SU-DHL-6 (cell line): Measurements from ENCODE around the gene ATP8A2.

Source experiments
- H2AFZ ChIP-seq: fragments of 200-600 bp; sonication (generic); 2 replicates; pipeline ENCODE4 v1.6.1; 2014; ENCODE audit warnings: low read depth, mild to moderate bottlenecking, moderate library complexity, mixed read lengths, antibody characterized with exemption, low read length; ENCODE audit not compliant: severe bottlenecking
- H3F3A ChIP-seq: fragments of 200-600 bp; shearing (Covaris generic); 2 replicates; pipeline ENCODE4 v1.6.0; 2016; ENCODE audit warnings: antibody characterized with exemption, mild to moderate bottlenecking; ENCODE audit not compliant: insufficient read depth
- H3K27ac ChIP-seq: fragments of 200-600 bp; sonication (generic); 2 replicates; pipeline ENCODE4 v1.5.1; 2016; ENCODE audit warnings: low read depth, mild to moderate bottlenecking, low read length, moderate library complexity, mixed read lengths
- H3K27me3 ChIP-seq: fragments of 200-600 bp; sonication (generic), shearing (Covaris generic); 2 replicates; pipeline ENCODE4 v1.6.0; 2014; ENCODE audit warnings: mild to moderate bottlenecking, low read length
- H3K36me3 ChIP-seq: fragments of 200-600 bp; sonication (generic); 2 replicates; pipeline ENCODE4 v1.6.1; 2014; ENCODE audit warnings: mild to moderate bottlenecking, low read length, mixed read lengths
- H3K4me2 ChIP-seq: fragments of 300-600, 200-600 bp; shearing (Covaris generic), sonication (generic); 2 replicates; pipeline ENCODE4 v1.6.0; 2014; ENCODE audit warnings: low read length, low read depth, mild to moderate bottlenecking; ENCODE audit not compliant: poor library complexity, severe bottlenecking
- H3K4me3 ChIP-seq: fragments of 200-600 bp; sonication (generic); 2 replicates; pipeline ENCODE4 v1.5.1; 2014; ENCODE audit warnings: antibody characterized with exemption, low read length, mild to moderate bottlenecking, mixed read lengths; ENCODE audit not compliant: insufficient read depth, poor library complexity, severe bottlenecking
- H3K79me2 ChIP-seq: fragments of 200-600 bp; sonication (generic); 2 replicates; pipeline ENCODE4 v1.6.1; 2014; ENCODE audit warnings: mild to moderate bottlenecking, low read length, moderate library complexity; ENCODE audit not compliant: insufficient read depth
- H3K9ac ChIP-seq: fragments of 200-600 bp; sonication (generic); 2 replicates; pipeline ENCODE4 v1.7.0; 2014; ENCODE audit warnings: mild to moderate bottlenecking, low read length
- H3K9me2 ChIP-seq: fragments of 200-600 bp; sonication (generic); replicated peaks from 2 replicates; pipeline ENCODE4 v1.6.1; 2014; ENCODE audit warnings: low read length; ENCODE audit not compliant: insufficient read depth
- H3K9me3 ChIP-seq: fragments of 200-600 bp; sonication (generic); 2 replicates; pipeline ENCODE4 v1.6.1; 2014; ENCODE audit warnings: low read length, mixed read lengths; ENCODE audit not compliant: insufficient read depth
- H4K20me1 ChIP-seq: fragments of 200-600 bp; sonication (generic); 2 replicates; pipeline ENCODE4 v1.6.1; 2014; ENCODE audit warnings: low read depth, mild to moderate bottlenecking, antibody characterized with exemption, low read length, moderate library complexity, mixed read lengths
- EZH2phosphoT487 ChIP-seq: fragments of 200-600 bp; sonication (generic), shearing (Covaris generic); conservative IDR thresholded peaks from 2 replicates; pipeline ENCODE4 v1.6.1; 2018; ENCODE audit warnings: mild to moderate bottlenecking, antibody characterized with exemption, low read length, moderate library complexity, mixed read lengths
- TF ChIP-seq, protein P1 (sequence below): fragments of 200-600 bp; sonication (generic); IDR thresholded peaks from one replicate; pipeline ENCODE4 v1.5.1; 2017; ENCODE audit warnings: antibody characterized with exemption, mild to moderate bottlenecking, low read length, moderate library complexity; ENCODE audit not compliant: insufficient read depth, poor library complexity, severe bottlenecking

The ATP8A2 gene

DNA sequence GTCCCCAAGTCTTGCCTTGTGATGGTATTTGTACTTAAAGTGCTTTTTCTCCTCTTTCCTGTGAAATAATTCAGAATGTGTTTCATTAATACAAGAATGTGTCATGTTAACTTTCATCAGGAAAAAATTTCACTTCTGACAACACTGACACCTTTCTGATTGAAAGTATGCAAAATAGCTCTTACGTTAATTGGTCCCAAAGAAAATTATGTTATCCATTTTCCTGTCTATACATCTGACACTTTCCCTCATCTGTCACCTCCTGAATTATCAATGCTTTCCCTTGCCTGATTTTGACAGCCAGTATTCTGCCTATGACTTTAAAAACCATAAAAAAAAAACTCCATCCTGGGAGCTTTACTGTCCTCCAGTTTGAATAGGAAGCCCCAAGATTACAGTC is 336.5 kb downstream of the ATP8A2 start:
- Histone ChIP-seq H4K20me1 (no peaks in the 10 kb centered on the region), H3K27ac (no peak overlapping the region), H3K4me3 (no peak overlapping the region), H3K9me2 (no peaks in the 10 kb centered on the region), H3K9ac (no peak overlapping the region), H3K9me3 (no peaks in the 10 kb centered on the region), H3K27me3 (no peaks in the 10 kb centered on the region), H3K79me2 (no peaks in the 10 kb centered on the region), H2AFZ (no peak overlapping the region), H3K36me3 (no peaks in the 10 kb centered on the region), H3K4me2 (no peak overlapping the region), H3F3A (no peaks in the 10 kb centered on the region)
- no peak for TF ChIP-seq EZH2phosphoT487
- TF ChIP-seq, protein P1, sequence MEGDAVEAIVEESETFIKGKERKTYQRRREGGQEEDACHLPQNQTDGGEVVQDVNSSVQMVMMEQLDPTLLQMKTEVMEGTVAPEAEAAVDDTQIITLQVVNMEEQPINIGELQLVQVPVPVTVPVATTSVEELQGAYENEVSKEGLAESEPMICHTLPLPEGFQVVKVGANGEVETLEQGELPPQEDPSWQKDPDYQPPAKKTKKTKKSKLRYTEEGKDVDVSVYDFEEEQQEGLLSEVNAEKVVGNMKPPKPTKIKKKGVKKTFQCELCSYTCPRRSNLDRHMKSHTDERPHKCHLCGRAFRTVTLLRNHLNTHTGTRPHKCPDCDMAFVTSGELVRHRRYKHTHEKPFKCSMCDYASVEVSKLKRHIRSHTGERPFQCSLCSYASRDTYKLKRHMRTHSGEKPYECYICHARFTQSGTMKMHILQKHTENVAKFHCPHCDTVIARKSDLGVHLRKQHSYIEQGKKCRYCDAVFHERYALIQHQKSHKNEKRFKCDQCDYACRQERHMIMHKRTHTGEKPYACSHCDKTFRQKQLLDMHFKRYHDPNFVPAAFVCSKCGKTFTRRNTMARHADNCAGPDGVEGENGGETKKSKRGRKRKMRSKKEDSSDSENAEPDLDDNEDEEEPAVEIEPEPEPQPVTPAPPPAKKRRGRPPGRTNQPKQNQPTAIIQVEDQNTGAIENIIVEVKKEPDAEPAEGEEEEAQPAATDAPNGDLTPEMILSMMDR = no peak

DNA sequence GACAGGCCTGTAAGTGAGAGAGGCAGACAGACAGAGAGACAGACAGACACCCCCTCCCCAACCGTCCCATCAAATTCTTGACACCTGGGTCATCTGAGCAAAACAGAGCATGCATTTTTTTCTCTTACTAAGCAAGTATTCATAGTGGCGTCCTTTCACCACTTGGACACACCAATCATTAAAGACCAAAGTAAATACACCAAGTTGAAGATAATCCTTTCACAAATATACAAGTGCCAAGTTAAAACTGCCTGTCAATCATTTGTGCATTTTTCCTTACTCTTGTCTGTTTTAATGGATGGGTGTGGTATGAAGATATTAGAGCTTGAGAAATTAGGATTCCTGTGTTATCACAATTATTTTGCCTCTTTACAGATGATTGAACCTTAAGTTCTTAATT is 337.3 kb downstream of the ATP8A2 start:
- Histone ChIP-seq H3K36me3 (no peaks in the 10 kb centered on the region), H3K4me2 (no peak overlapping the region), H3K9ac (no peak overlapping the region), H3K9me2 (no peaks in the 10 kb centered on the region), H3K9me3 (no peaks in the 10 kb centered on the region), H3K4me3 (no peak overlapping the region), H4K20me1 (no peaks in the 10 kb centered on the region), H3K27ac (no peak overlapping the region), H3K79me2 (no peaks in the 10 kb centered on the region), H3K27me3 (no peaks in the 10 kb centered on the region), H2AFZ (no peak overlapping the region), H3F3A (no peaks in the 10 kb centered on the region)
- no peak for TF ChIP-seq EZH2phosphoT487
- TF ChIP-seq, protein P1 = no peak

DNA sequence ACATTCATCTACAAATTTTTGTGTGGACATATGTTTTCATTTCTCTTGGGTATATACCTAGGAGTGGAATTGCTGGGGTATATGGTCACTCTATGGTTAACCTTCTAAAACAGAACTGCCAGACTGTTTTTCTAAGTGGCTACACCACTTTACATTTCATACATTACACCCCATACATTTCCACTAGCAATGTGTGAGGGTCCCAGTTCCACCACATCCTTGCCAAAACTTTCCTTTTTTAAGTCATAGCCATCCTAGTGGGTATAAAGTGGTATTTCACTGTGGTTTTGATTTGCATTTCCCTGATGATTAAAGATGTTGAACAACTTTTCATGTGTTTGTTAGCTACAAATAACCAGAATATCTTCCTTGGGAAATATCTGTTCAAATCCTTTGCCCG is 344.0 kb downstream of the ATP8A2 start:
- Histone ChIP-seq H3K9me3 (no peaks in the 10 kb centered on the region), H3K4me3 (no peak overlapping the region), H3K9ac (no peak overlapping the region), H4K20me1 (no peaks in the 10 kb centered on the region), H3K36me3 (no peaks in the 10 kb centered on the region), H3K4me2 (no peak overlapping the region), H3K27me3 (no peaks in the 10 kb centered on the region), H3K27ac (no peak overlapping the region), H3K79me2 (no peaks in the 10 kb centered on the region), H3K9me2 (no peaks in the 10 kb centered on the region), H3F3A (no peaks in the 10 kb centered on the region), H2AFZ (no peak overlapping the region)
- no peak for TF ChIP-seq EZH2phosphoT487
- TF ChIP-seq, protein P1 = no peak
